SK-N-MC (cell line): ENCODE data around the gene RAC2.

Source experiments
- EZH2 ChIP-seq: fragments of 200-600 bp; sonication (generic); IDR thresholded peaks from one replicate; pipeline ENCODE4 v1.6.1; 2017; ENCODE audit warnings: antibody characterized with exemption
- FOXP2 ChIP-seq: optimal IDR thresholded peaks from 2 replicates; pipeline ENCODE3; 2011; ENCODE audit warnings: mild to moderate bottlenecking, moderate library complexity; ENCODE audit not compliant: insufficient read depth; ENCODE audit errors: extremely low read length, control extremely low read depth
- POLR2AphosphoS5 ChIP-seq: IDR thresholded peaks from 2 replicates; pipeline ENCODE4 v1.6.1; 2012; ENCODE audit warnings: mild to moderate bottlenecking, low read depth, low read length, borderline replicate concordance

- no peak for TF ChIP-seq EZH2
- TF ChIP-seq POLR2AphosphoS5 = no peak
- no peak for TF ChIP-seq FOXP2
Observed at GRCh38 chr22:37207981-37208380, 36.1 kb downstream of the RAC2 start.
